Neural progenitor cell (in vitro differentiated cells): ENCODE data around the gene LY86. TPM values are rescaled to one million over a fixed set of nuclear protein-coding genes. Genes with fewer than 3 reads are reported as not detected.

ENCODE experiments used
- DNase-seq: peaks from one replicate; pipeline ENCODE4 v3.0.0-alpha.2; 2016; ENCODE audit warnings: low spot score
- H2AFZ ChIP-seq: fragments of 200-600 bp; sonication (generic); replicated peaks from 2 replicates; pipeline ENCODE4 v1.6.1; 2016; ENCODE audit warnings: antibody characterized with exemption
- H3F3A ChIP-seq: fragments of 200-600 bp; sonication (generic); 2 replicates; pipeline ENCODE4 v1.6.1; 2016; ENCODE audit warnings: antibody characterized with exemption, low read depth
- H3K27ac ChIP-seq: fragments of 200-600 bp; sonication (generic); 2 replicates; pipeline ENCODE4 v1.5.1; 2016; ENCODE audit warnings: mild to moderate bottlenecking
- H3K27me3 ChIP-seq: fragments of 200-600 bp; sonication (generic); 2 replicates; pipeline ENCODE4 v1.6.1; 2016; ENCODE audit warnings: mild to moderate bottlenecking, moderate library complexity
- H3K36me3 ChIP-seq: fragments of 200-600 bp; sonication (generic); 2 replicates; pipeline ENCODE4 v1.5.1; 2016
- H3K4me1 ChIP-seq: fragments of 200-600 bp; sonication (generic); 2 replicates; pipeline ENCODE4 v1.6.1; 2016; ENCODE audit warnings: mixed run types
- H3K4me2 ChIP-seq: fragments of 200-600 bp; sonication (generic); 2 replicates; pipeline ENCODE4 v1.6.1; 2016
- H3K4me3 ChIP-seq: fragments of 200-600 bp; sonication (generic); 2 replicates; pipeline ENCODE4 v1.5.1; 2016
- H3K79me2 ChIP-seq: fragments of 200-600 bp; sonication (generic); 2 replicates; pipeline ENCODE4 v1.6.1; 2016; ENCODE audit warnings: low read depth
- H3K9ac ChIP-seq: fragments of 200-600 bp; sonication (generic); 2 replicates; pipeline ENCODE4 v1.6.1; 2016
- H3K9me3 ChIP-seq: fragments of 200-600 bp; sonication (generic); 2 replicates; pipeline ENCODE4 v1.5.1; 2016; ENCODE audit warnings: low read depth
- H4K20me1 ChIP-seq: fragments of 200-600 bp; sonication (generic); 2 replicates; pipeline ENCODE4 v1.6.1; 2016; ENCODE audit warnings: low read depth
- H3K27ac Mint-ChIP-seq: 3 replicates; pipeline ENCODE4 v1.8.0; 2021; ENCODE audit warnings: mixed read lengths
- H3K27me3 Mint-ChIP-seq: 2 replicates; pipeline ENCODE4 v1.8.0; 2022; ENCODE audit warnings: low read depth, mild to moderate bottlenecking, inconsistent platforms, moderate library complexity, mixed read lengths; ENCODE audit not compliant: insufficient read depth
- H3K36me3 Mint-ChIP-seq: 3 replicates; pipeline ENCODE4 v1.8.0; 2021; ENCODE audit warnings: mixed read lengths
- H3K4me1 Mint-ChIP-seq: 3 replicates; pipeline ENCODE4 v1.8.0; 2021; ENCODE audit warnings: mixed read lengths
- H3K4me3 Mint-ChIP-seq: 3 replicates; pipeline ENCODE4 v1.8.0; 2021; ENCODE audit warnings: mild to moderate bottlenecking, moderate library complexity, mixed read lengths
- H3K9me3 Mint-ChIP-seq: 3 replicates; pipeline ENCODE4 v1.8.0; 2020; ENCODE audit warnings: mixed read lengths
- EZH2 ChIP-seq: fragments of 200-600 bp; sonication (generic); IDR thresholded peaks from 2 replicates; pipeline ENCODE4 v1.6.1; 2017; ENCODE audit warnings: antibody characterized with exemption, mild to moderate bottlenecking, moderate library complexity
- EZH2phosphoT487 ChIP-seq: fragments of 200-600 bp; sonication (generic); IDR thresholded peaks from 2 replicates; pipeline ENCODE4 v1.6.1; 2017; ENCODE audit warnings: antibody characterized with exemption
- total RNA-seq: library from RNA; depleted of rRNA; stranded (reverse); fragments of >200 nt; gene quantifications from 2 replicates; pipeline ENCODE4 v1.2.3, GENCODE V29; 2015; ENCODE audit warnings: low replicate concordance
- TF ChIP-seq, protein P1 (sequence below): fragments of 200-600 bp; sonication (generic); IDR thresholded peaks from 2 replicates; pipeline ENCODE4 v1.5.1; 2017; ENCODE audit warnings: antibody characterized with exemption, mild to moderate bottlenecking

Gene LY86
- total RNA-seq, 1 donor from 2014 or later: not detected

DNA sequence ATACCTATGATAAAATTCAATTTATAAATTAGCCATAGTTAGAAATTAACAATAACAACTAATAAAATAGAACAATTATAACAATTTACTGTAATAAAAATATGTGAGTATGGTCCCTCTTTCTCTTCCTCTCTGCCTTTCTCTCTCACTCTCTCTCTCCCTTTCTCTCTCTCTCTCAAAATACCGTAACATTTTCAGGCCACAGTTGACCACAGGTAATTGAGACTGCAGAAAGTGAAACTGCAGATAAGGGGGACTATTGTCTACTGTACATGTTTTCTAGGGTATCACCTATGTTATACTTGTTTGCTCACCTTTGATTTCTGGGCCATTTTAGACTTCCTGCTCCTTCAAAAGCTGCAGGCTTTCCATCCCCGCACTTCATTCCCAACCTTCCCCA, 46.8 kb downstream of the LY86 start:
- TF ChIP-seq EZH2 (no peak), EZH2phosphoT487 (no peak)
- TF ChIP-seq, protein P1, sequence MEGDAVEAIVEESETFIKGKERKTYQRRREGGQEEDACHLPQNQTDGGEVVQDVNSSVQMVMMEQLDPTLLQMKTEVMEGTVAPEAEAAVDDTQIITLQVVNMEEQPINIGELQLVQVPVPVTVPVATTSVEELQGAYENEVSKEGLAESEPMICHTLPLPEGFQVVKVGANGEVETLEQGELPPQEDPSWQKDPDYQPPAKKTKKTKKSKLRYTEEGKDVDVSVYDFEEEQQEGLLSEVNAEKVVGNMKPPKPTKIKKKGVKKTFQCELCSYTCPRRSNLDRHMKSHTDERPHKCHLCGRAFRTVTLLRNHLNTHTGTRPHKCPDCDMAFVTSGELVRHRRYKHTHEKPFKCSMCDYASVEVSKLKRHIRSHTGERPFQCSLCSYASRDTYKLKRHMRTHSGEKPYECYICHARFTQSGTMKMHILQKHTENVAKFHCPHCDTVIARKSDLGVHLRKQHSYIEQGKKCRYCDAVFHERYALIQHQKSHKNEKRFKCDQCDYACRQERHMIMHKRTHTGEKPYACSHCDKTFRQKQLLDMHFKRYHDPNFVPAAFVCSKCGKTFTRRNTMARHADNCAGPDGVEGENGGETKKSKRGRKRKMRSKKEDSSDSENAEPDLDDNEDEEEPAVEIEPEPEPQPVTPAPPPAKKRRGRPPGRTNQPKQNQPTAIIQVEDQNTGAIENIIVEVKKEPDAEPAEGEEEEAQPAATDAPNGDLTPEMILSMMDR: no peak
- H2AFZ ChIP-seq: no peak overlapping the region

DNA sequence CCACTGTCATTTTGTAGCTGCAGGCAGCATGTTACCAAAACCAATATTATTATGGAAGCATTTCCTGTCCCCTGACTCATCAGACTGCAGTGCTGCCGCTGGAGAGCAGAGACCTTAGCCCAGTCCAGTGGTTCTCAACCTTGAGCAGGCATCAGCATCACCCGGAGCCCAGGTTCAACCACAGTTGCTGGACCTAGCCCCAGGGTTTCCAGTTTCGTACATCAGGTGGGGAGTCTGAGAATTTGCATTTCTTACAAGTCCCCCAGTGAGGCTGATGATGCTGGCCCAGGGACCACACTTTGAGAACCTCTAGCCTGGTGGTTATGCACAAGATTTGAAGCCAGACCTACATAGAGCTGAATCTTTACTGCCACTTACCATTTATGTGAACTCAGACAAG, 47.3 kb downstream of the LY86 start:
- no peak for DNase-seq
- no peak overlapping the region for H3K9ac ChIP-seq
- no peaks in the 10 kb centered on the region for H3K79me2 ChIP-seq
- H3K27ac Mint-ChIP-seq: no peak overlapping the region
- H3K4me3 Mint-ChIP-seq: no peak overlapping the region
- H3K27me3 ChIP-seq: no peaks in the 10 kb centered on the region
- peaks cover 4% of the 10 kb centered on the region for H3K4me1 ChIP-seq
- no peaks in the 10 kb centered on the region for H3F3A ChIP-seq
- H3K4me2 ChIP-seq: no peak overlapping the region
- H3K9me3 ChIP-seq: no peaks in the 10 kb centered on the region
- H4K20me1 ChIP-seq: no peaks in the 10 kb centered on the region
- no peaks in the 10 kb centered on the region for H3K9me3 Mint-ChIP-seq
- no peak overlapping the region for H3K4me3 ChIP-seq
- no peaks in the 10 kb centered on the region for H3K36me3 ChIP-seq
- no peaks in the 10 kb centered on the region for H3K36me3 Mint-ChIP-seq
- no peak for TF ChIP-seq EZH2phosphoT487
- TF ChIP-seq EZH2: no peak
- TF ChIP-seq, protein P1: no peak
- no peaks in the 10 kb centered on the region for H3K27me3 Mint-ChIP-seq
- no peak overlapping the region for H3K27ac ChIP-seq
- peaks cover 15% of the 10 kb centered on the region for H3K4me1 Mint-ChIP-seq
- H2AFZ ChIP-seq: no peak overlapping the region

More for the DNA sequence above, 46.8 kb downstream of the LY86 start:
- Histone ChIP-seq H3K4me1 (peaks cover 4% of the 10 kb centered on the region), H3K27me3 (no peaks in the 10 kb centered on the region), H3K79me2 (no peaks in the 10 kb centered on the region), H3F3A (no peaks in the 10 kb centered on the region), H3K9me3 (no peaks in the 10 kb centered on the region), H4K20me1 (no peaks in the 10 kb centered on the region), H3K36me3 (no peaks in the 10 kb centered on the region), H3K4me2 (no peak overlapping the region), H3K9ac (no peak overlapping the region), H3K4me3 (no peak overlapping the region), H3K27ac (no peak overlapping the region)
- Mint-ChIP-seq H3K4me1 (peaks cover 15% of the 10 kb centered on the region), H3K27ac (no peak overlapping the region), H3K4me3 (no peak overlapping the region), H3K36me3 (no peaks in the 10 kb centered on the region), H3K9me3 (no peaks in the 10 kb centered on the region), H3K27me3 (no peaks in the 10 kb centered on the region)
- no peak for DNase-seq

DNA sequence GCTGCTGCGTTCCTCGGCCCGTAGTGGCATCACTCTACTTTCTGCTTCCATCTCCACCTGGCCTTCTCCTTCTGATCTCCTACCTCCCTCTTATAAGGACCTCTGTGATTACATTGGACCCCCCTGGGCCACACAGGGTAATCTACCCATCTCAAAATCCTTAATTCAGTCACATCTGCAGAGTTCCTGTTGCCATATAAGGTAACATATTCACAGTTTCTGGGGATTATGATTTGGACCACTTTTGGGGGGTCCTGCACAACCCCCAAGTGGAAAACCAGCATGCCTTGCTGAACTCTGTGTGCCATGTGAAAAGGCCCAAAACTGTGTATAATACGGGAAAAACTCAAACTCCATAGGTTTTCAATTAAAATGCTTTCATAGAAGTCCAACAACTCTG, 51.1 kb downstream of the LY86 start:
- TF ChIP-seq EZH2phosphoT487: no peak
- TF ChIP-seq, protein P1: no peak
- TF ChIP-seq EZH2: no peak
- H3K9me3 ChIP-seq: no peaks in the 10 kb centered on the region
- H3K27me3 ChIP-seq: no peaks in the 10 kb centered on the region
- H3K4me2 ChIP-seq: no peak overlapping the region
- DNase-seq: no peak
- peaks cover 15% of the 10 kb centered on the region for H3K4me1 Mint-ChIP-seq
- H2AFZ ChIP-seq: no peak overlapping the region
- no peaks in the 10 kb centered on the region for H3K36me3 Mint-ChIP-seq
- no peak overlapping the region for H3K27ac Mint-ChIP-seq
- no peaks in the 10 kb centered on the region for H3F3A ChIP-seq
- H3K27me3 Mint-ChIP-seq: no peaks in the 10 kb centered on the region
- no peaks in the 10 kb centered on the region for H3K36me3 ChIP-seq
- H3K4me1 ChIP-seq: peaks cover 4% of the 10 kb centered on the region
- H3K4me3 ChIP-seq: no peak overlapping the region
- no peak overlapping the region for H3K27ac ChIP-seq
- no peaks in the 10 kb centered on the region for H3K9me3 Mint-ChIP-seq
- H4K20me1 ChIP-seq: no peaks in the 10 kb centered on the region
- H3K9ac ChIP-seq: no peak overlapping the region
- H3K79me2 ChIP-seq: no peaks in the 10 kb centered on the region
- H3K4me3 Mint-ChIP-seq: no peak overlapping the region
